Activated B cell treated with CpG ODN at 0.5 μM for 24 hours (primary cell): ENCODE measurements around the gene GPATCH2. TPM values are rescaled to one million over a fixed set of nuclear protein-coding genes. Genes with fewer than 3 reads are reported as not detected.

ENCODE experiments used
- ATAC-seq: fragments of 200-7000 bp; cut with Tn5 transposase; one replicate; pipeline ENCODE4 v1.10.0; 2021; ENCODE audit warnings: low read depth, mild to moderate bottlenecking, moderate library complexity
- CTCF ChIA-PET: fragments of 350-600 bp; sonication (Branson Sonifier 250); formaldehyde crosslinking; loops from one replicate; lab custom pipeline; 2021; ENCODE audit warnings: antibody characterized with exemption; lab: Charles Lee
- POLR2A ChIA-PET: fragments of 350-600 bp; sonication (Branson Sonifier 250); formaldehyde crosslinking; loops from one replicate; lab custom pipeline; 2021; ENCODE audit warnings: antibody characterized with exemption; lab: Charles Lee
- DNase-seq: peaks from one replicate; pipeline ENCODE4 v3.0.0; 2022
- H3K27ac Mint-ChIP-seq: one replicate; pipeline ENCODE4 v1.8.0; 2020; ENCODE audit warnings: mixed read lengths
- H3K27me3 Mint-ChIP-seq: one replicate; pipeline ENCODE4 v1.8.0; 2021; ENCODE audit warnings: mixed read lengths
- H3K36me3 Mint-ChIP-seq: one replicate; pipeline ENCODE4 v1.8.0; 2021; ENCODE audit warnings: low read depth, mixed read lengths
- H3K4me1 Mint-ChIP-seq: one replicate; pipeline ENCODE4 v1.8.0; 2021; ENCODE audit warnings: mixed read lengths
- H3K4me3 Mint-ChIP-seq: one replicate; pipeline ENCODE4 v1.8.0; 2020; ENCODE audit warnings: mild to moderate bottlenecking, mixed read lengths
- H3K9me3 Mint-ChIP-seq: one replicate; pipeline ENCODE4 v1.8.0; 2020; ENCODE audit warnings: mixed read lengths
- CTCF ChIP-seq: fragments of 200-600 bp; IDR thresholded peaks from one replicate; pipeline ENCODE4 v1.8.0; 2022; ENCODE audit warnings: antibody characterized with exemption, mild to moderate bottlenecking
- intact Hi-C: fragments of 100-400 bp; cut with micrococcal nuclease; formaldehyde crosslinking; loops from one replicate; pipeline ENCODE4 v1.15.1; 2024
- total RNA-seq: library from RNA; stranded (reverse); gene quantifications from 2 replicates; pipeline ENCODE4 v1.2.3, GENCODE V29; 2022

The GPATCH2 gene
- total RNA-seq, 1 donor from 2014 or later: 17.5 TPM

GRCh38 chr1:217478450-217478849 lies 152.4 kb downstream of the GPATCH2 start:
- no peak for TF ChIP-seq CTCF
- no peak overlapping the region for H3K27ac Mint-ChIP-seq
- H3K4me1 Mint-ChIP-seq: peaks cover 3% of the 10 kb centered on the region
- H3K36me3 Mint-ChIP-seq: peaks cover 27% of the 10 kb centered on the region
- intact Hi-C loops: no loop called here
- ChIA-PET POLR2A (no interaction called here), CTCF (no interaction called here)
- ATAC-seq: no peak
- H3K27me3 Mint-ChIP-seq: no peaks in the 10 kb centered on the region
- no peak for DNase-seq
- H3K9me3 Mint-ChIP-seq: peaks cover 15% of the 10 kb centered on the region
- no peak overlapping the region for H3K4me3 Mint-ChIP-seq

GRCh38 chr1:217472915-217473314 lies 158.0 kb downstream of the GPATCH2 start:
- ChIA-PET CTCF (no interaction called here), POLR2A (no interaction called here)
- no peak for TF ChIP-seq CTCF
- ATAC-seq (no peak), DNase-seq (no peak)
- Mint-ChIP-seq H3K27ac (no peak overlapping the region), H3K27me3 (no peaks in the 10 kb centered on the region), H3K9me3 (no peaks in the 10 kb centered on the region), H3K4me1 (peaks cover 3% of the 10 kb centered on the region), H3K4me3 (no peak overlapping the region), H3K36me3 (peaks cover 6% of the 10 kb centered on the region)
- intact Hi-C loops: no loop called here

GRCh38 chr1:217471403-217471802 lies 159.5 kb downstream of the GPATCH2 start:
- POLR2A ChIA-PET: no interaction called here
- no peak for DNase-seq
- TF ChIP-seq CTCF: no peak
- Mint-ChIP-seq H3K27me3 (no peaks in the 10 kb centered on the region), H3K4me3 (no peak overlapping the region), H3K36me3 (peaks cover 3% of the 10 kb centered on the region), H3K9me3 (no peaks in the 10 kb centered on the region), H3K27ac (no peak overlapping the region), H3K4me1 (peaks cover 3% of the 10 kb centered on the region)
- intact Hi-C loops: no loop called here
- no peak for ATAC-seq
- CTCF ChIA-PET: no interaction called here

GRCh38 chr1:217469983-217470382 lies 160.9 kb downstream of the GPATCH2 start:
- peaks cover 5% of the 10 kb centered on the region for H3K9me3 Mint-ChIP-seq
- ChIA-PET POLR2A (no interaction called here), CTCF (no interaction called here)
- H3K27ac Mint-ChIP-seq: no peak overlapping the region
- ATAC-seq (no peak), DNase-seq (no peak)
- no peak overlapping the region for H3K4me3 Mint-ChIP-seq
- peaks cover 5% of the 10 kb centered on the region for H3K36me3 Mint-ChIP-seq
- intact Hi-C loops: no loop called here
- no peak for TF ChIP-seq CTCF
- H3K4me1 Mint-ChIP-seq: peaks cover 2% of the 10 kb centered on the region
- no peaks in the 10 kb centered on the region for H3K27me3 Mint-ChIP-seq

GRCh38 chr1:217465102-217465501 lies 165.8 kb downstream of the GPATCH2 start:
- Mint-ChIP-seq H3K4me1 (no peaks in the 10 kb centered on the region), H3K4me3 (no peak overlapping the region)

More at GRCh38 chr1:217465102-217465501, 165.8 kb downstream of the GPATCH2 start:
- ChIA-PET CTCF (no interaction called here), POLR2A (no interaction called here)
- H3K27ac Mint-ChIP-seq: no peak overlapping the region
- no peak for ATAC-seq
- peaks cover 14% of the 10 kb centered on the region for H3K9me3 Mint-ChIP-seq
- intact Hi-C loops: no loop called here
- no peak for DNase-seq
- no peaks in the 10 kb centered on the region for H3K27me3 Mint-ChIP-seq
- H3K36me3 Mint-ChIP-seq: peaks cover 10% of the 10 kb centered on the region
- TF ChIP-seq CTCF: no peak
